GM21528 (cell line): ENCODE results near the gene LRRK2.

Source experiments
- ATAC-seq: cut with Tn5 transposase; IDR thresholded peaks from one replicate; pipeline ENCODE4 v1.9.1; 2021; ENCODE audit warnings: mild to moderate bottlenecking, moderate library complexity; ENCODE audit not compliant: unreplicated experiment, low FRiP score

Gene LRRK2

GRCh38 chr12:40224439-40225291, at the start of gene LRRK2:
Gene LRRK2 (plus strand): TSS chr12:40224997. CDS start chr12:40225132, 135 bp downstream.
- ATAC-seq = peak; percentile 57

DNA sequence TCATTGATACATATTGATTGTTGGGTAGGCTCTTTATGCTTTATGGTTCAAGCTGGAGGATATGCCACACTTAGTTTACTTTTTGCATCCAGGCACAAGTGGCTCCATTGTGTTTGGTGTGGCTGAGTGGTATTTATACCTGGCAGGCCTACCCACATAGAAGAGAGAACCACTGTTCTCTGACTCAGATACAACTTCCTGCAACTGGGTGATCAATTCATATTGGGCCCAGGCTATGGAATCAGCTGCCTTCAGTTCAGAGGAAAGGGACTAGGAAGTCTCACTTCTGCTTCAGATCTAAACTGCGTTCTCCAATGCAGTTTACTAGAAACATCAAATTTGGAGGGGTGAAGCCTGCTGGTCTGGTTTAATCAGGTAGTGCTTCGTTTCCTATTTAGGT, 49.8 kb upstream of the LRRK2 start:
- ATAC-seq = no peak

- no peak for ATAC-seq
These were observed 49.3 kb upstream of the LRRK2 start for GRCh38 chr12:40175489-40175888.

GRCh38 chr12:40178701-40179100, 46.1 kb upstream of the LRRK2 start:
- no peak for ATAC-seq

GRCh38 chr12:40181490-40181889, 43.3 kb upstream of the LRRK2 start:
- no peak for ATAC-seq

GRCh38 chr12:40183715-40184114, 41.1 kb upstream of the LRRK2 start:
- no peak for ATAC-seq

GRCh38 chr12:40184493-40185302, 40.1 kb upstream of the LRRK2 start:
- no peak for ATAC-seq

GRCh38 chr12:40185303-40185693, 39.5 kb upstream of the LRRK2 start:
- ATAC-seq = no peak

DNA sequence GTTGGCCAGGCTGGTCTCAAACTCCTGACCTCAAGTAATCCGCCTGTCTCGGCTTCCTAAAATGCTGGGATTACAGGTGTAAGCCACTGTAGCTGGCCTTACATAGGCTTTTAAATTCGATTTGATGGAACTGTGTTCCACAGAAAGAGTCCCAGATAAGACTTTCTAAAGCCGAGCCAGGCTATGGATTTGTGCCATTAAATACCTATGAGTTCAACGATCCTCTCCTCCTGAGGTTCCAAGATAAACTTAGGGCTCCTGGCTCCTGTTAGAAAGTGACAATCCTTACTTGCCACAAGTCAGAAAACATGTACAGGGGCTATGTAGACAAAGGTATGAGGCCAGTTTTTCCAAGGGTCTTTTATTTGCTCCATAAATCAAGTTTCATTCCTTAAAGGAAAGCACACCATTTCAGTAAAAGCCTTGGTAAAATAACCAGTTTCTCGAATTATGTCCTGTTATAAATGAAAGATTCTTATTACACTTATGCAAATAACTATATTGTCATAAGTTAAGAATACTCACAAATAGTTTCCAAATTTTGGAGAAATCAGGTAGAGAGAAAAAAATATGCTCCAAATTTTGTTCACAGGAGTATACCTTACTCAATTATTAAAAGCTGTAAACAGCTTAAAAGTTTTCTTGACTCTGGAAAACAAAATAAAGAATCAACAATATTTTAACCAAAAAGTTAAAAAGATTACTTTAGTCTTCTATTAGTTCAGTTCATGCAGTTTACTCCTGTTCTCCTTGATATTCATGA, 36.1 kb upstream of the LRRK2 start:
- ATAC-seq = no peak

DNA sequence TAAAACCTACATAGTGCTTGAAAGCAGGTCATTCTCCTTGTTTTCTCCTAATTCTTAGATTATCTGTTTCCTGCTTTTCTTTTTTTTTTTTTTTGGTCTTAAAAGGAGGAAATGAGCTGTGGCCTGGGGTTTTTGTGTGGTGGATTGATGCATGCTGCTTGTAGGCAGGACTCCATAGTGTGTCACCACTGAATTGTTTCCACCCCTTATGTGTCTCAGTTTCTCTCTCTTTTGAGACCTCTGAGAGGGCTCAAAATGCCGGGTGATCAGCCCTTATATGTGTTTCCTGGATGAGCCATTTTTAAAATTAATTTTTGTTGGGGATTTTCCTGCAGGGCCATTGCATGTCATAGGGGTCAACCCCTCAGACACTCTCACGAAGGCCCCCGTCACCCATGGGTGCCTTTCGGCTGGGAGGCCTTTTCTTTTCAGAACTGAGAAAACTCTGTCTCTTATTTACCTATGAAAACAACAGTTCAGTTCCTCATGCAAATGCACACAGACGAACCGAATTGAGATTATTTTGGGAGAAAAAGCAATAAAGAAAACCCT, 32.0 kb upstream of the LRRK2 start:
- peak; percentile 99 for ATAC-seq

GRCh38 chr12:40194846-40195245, 30.0 kb upstream of the LRRK2 start:
- no peak for ATAC-seq

- no peak for ATAC-seq
These were observed 27.2 kb upstream of the LRRK2 start for GRCh38 chr12:40197590-40197989.

DNA sequence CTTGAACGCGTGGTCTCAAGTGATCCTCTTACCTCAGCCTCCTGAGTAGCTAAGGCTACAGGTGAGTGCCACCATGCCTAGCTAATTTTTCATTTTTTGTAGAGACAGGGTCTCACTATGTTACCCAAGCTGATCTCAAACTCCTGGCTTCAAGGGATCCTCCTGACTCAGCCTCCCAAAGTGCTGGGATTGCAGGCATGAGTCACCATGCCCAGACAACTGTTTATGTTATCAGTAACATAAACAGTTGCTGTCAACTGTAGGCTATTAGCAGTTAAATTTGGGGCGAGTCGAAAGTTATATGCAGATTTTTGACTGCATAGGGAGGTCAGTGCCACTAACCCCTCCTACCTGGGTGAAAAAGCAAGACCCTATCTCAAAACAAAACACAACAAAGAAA, 26.2 kb upstream of the LRRK2 start:
- no peak for ATAC-seq

GRCh38 chr12:40202095-40203059, 22.4 kb upstream of the LRRK2 start:
- no peak for ATAC-seq

GRCh38 chr12:40203060-40203430, 21.8 kb upstream of the LRRK2 start:
- no peak for ATAC-seq

- ATAC-seq = no peak
These were observed 20.5 kb upstream of the LRRK2 start for GRCh38 chr12:40204337-40204736.

- ATAC-seq = no peak
These were observed 17.2 kb upstream of the LRRK2 start for GRCh38 chr12:40207551-40207950.

DNA sequence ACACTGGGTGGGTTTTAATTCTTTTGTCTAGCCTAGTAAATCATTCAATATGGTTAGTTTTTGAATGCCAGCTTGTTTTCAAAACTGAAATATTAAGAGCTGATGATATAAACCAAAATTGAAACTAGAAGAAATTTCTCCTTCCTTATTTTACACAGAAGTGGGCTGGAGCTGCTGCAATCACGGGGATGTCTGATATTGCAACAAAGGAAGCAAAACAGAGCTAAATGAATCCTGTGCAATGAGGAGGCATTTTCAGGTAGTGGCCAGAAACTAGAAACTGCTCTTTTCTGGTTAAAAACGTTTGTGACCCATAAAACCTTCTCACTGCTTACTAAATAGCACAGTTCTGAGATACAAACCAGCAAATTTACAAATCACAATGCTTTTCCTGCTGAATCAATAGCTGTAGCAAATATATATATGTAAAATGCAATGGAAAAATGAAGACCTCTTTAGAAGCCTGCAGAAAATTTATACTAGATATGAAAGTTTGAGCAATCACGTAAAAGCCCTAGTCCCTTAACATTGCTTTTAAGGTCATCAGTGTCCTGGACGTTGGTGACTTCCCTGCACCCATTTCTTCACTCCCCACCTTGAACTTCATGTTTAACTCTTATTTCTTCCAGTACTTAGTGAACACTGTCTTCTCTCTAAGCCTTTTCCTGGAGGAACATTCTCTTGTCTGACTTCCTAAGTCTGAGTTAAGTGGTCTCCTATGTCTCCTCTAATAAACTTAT, 15.9 kb upstream of the LRRK2 start:
- ATAC-seq = peak; percentile 94

DNA sequence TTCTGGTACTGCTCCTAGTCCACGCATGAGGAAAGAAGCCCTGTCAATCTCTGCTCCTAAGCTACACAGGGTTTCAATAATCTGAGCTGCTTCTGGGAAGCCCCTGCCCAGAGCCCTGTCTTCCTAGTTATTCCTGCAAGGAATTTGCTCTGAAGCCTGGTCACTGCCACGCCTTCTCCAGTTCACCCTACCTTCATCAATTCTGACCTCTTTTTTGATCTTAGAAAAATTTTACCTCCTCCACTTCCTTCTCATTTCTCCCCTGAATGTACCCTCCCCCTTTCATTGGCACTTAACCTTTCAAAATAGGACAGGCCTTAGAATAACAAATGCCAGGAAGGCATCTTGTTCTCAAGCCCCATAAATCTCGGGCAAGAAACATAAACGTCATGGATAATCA, 14.9 kb upstream of the LRRK2 start:
- ATAC-seq = no peak
